Activated naive CD4-positive, alpha-beta T cell treated with anti-CD3 and anti-CD28 coated beads for 36 hours (primary cell): Measurements from ENCODE around the gene MXRA5. TPM values are rescaled to one million over a fixed set of nuclear protein-coding genes. Genes with fewer than 3 reads are reported as not detected.
"Not testable (repeated sequence)": the region's sequence is repeated elsewhere in the genome, so short reads cannot be mapped to it uniquely, and the experiment has no call there.

ENCODE experiments used
- CTCF ChIA-PET: fragments of 350-600 bp; sonication (Branson Sonifier 250); formaldehyde crosslinking; loops from one replicate; lab custom pipeline; 2021; ENCODE audit warnings: antibody characterized with exemption; lab: Charles Lee
- DNase-seq: peaks from one replicate; pipeline ENCODE4 v3.0.0-alpha.2; 2020
- H3K27ac Mint-ChIP-seq: one replicate; pipeline ENCODE4 v1.8.0; 2021; ENCODE audit warnings: mild to moderate bottlenecking, mixed read lengths
- H3K27me3 Mint-ChIP-seq: one replicate; pipeline ENCODE4 v1.8.0; 2021; ENCODE audit warnings: low read depth, mixed read lengths
- H3K36me3 Mint-ChIP-seq: one replicate; pipeline ENCODE4 v1.8.0; 2021; ENCODE audit warnings: low read depth, mixed read lengths
- H3K4me1 Mint-ChIP-seq: one replicate; pipeline ENCODE4 v1.8.0; 2021; ENCODE audit warnings: low read depth, mixed read lengths
- H3K4me3 Mint-ChIP-seq: one replicate; pipeline ENCODE4 v1.8.0; 2021; ENCODE audit warnings: mild to moderate bottlenecking, moderate library complexity, mixed read lengths
- H3K9me3 Mint-ChIP-seq: one replicate; pipeline ENCODE4 v1.8.0; 2021; ENCODE audit warnings: mixed read lengths
- intact Hi-C: fragments of 100-400 bp; cut with micrococcal nuclease; formaldehyde crosslinking; loops from one replicate; pipeline ENCODE4 v1.15.1; 2023
- total RNA-seq, 2 experiments: library from RNA; stranded (reverse); gene quantifications; one replicate each; pipeline ENCODE4 v1.2.3, GENCODE V29; 2021

MXRA5 gene, protein sequence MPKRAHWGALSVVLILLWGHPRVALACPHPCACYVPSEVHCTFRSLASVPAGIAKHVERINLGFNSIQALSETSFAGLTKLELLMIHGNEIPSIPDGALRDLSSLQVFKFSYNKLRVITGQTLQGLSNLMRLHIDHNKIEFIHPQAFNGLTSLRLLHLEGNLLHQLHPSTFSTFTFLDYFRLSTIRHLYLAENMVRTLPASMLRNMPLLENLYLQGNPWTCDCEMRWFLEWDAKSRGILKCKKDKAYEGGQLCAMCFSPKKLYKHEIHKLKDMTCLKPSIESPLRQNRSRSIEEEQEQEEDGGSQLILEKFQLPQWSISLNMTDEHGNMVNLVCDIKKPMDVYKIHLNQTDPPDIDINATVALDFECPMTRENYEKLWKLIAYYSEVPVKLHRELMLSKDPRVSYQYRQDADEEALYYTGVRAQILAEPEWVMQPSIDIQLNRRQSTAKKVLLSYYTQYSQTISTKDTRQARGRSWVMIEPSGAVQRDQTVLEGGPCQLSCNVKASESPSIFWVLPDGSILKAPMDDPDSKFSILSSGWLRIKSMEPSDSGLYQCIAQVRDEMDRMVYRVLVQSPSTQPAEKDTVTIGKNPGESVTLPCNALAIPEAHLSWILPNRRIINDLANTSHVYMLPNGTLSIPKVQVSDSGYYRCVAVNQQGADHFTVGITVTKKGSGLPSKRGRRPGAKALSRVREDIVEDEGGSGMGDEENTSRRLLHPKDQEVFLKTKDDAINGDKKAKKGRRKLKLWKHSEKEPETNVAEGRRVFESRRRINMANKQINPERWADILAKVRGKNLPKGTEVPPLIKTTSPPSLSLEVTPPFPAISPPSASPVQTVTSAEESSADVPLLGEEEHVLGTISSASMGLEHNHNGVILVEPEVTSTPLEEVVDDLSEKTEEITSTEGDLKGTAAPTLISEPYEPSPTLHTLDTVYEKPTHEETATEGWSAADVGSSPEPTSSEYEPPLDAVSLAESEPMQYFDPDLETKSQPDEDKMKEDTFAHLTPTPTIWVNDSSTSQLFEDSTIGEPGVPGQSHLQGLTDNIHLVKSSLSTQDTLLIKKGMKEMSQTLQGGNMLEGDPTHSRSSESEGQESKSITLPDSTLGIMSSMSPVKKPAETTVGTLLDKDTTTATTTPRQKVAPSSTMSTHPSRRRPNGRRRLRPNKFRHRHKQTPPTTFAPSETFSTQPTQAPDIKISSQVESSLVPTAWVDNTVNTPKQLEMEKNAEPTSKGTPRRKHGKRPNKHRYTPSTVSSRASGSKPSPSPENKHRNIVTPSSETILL (N-terminal part only)
- not detected for total RNA-seq

DNA sequence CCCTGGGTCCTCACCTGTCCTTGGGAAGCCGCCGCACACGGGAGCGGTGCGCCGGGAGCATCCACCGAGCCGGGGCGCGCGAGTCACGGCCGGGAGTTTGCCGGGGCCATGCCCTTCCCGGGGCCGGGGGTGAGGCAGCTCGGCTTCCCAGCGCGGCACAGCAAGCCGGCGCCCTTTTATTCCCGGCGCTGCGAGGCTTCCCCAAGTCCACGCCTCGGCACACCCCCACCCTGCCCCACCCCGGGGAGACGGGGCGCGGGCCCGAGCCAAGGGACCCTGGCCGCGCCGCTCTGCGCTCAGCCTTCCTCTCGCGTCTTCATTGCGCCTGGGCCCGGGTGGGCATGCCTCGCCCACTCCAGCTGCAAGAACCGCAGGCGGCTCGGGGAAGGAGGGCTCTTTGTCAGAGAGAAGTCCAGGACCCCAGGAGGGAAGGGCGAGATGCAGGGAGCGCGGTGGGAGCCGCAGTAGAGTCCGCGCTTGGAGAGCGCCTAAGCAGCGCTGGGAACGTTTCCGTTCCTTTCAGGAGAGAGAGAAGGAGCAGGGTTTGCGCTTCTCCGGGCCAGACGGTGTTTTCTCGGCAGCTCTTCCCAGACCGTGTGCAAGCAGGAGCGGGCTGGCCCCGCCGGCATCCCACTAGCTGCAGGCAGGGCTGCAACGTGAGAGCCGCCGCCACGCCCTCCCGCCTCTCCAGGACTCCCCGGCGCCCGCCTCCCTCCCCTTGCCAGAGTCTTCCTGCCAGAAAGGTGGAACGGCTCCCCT lies at the start of gene MXRA5:
MXRA5 (minus strand) TSS at position 152 of the 759 bp plus-strand sequence. CDS start 2,819 bp downstream, outside the sequence.
- no peak within 1 kb of the TSS for H3K4me3 Mint-ChIP-seq
- intact Hi-C loops, result no loop called here
- CTCF ChIA-PET, result no interaction called here
- DNase-seq, result no peak
- no peaks in the 10 kb centered on the region for H3K4me1 Mint-ChIP-seq
- no peaks in the 10 kb centered on the region for H3K9me3 Mint-ChIP-seq
- no peak within 1 kb of the TSS for H3K27ac Mint-ChIP-seq
- H3K27me3 Mint-ChIP-seq, result peaks cover 14% of the 10 kb centered on the region
- H3K36me3 Mint-ChIP-seq, result no peaks in the 10 kb centered on the region

DNA sequence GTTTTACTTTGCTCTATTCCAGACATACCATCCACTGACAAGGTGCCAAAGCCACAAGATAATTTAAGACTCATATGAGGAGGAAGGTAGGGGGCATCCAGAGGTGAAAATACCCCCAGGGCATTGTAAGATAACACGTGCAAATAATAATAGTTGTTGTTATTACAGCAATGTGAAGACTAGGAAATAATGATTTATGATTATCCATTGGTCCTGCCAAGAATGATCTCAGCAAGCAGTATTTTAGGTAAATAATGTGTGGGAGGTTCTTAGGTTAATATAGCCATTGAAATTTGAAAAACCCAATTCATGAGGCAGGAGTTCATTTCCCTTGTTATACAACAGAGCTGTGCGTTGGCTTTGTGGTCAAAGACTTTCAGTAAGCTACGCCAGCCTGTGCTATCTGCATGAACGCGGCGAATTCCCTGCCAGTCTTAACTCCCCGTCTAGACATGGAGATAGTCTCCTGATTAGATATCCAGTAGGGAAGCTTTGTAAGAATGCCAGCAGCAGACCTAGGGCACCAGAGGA lies 47.2 kb upstream of the MXRA5 start:
- Mint-ChIP-seq H3K9me3 (no peaks in the 10 kb centered on the region), H3K27me3 (no peaks in the 10 kb centered on the region), H3K27ac (no peak overlapping the region), H3K4me1 (no peaks in the 10 kb centered on the region), H3K36me3 (no peaks in the 10 kb centered on the region), H3K4me3 (no peak overlapping the region)
- no peak for DNase-seq
- CTCF ChIA-PET, result no interaction called here
- intact Hi-C loops, result no loop called here

DNA sequence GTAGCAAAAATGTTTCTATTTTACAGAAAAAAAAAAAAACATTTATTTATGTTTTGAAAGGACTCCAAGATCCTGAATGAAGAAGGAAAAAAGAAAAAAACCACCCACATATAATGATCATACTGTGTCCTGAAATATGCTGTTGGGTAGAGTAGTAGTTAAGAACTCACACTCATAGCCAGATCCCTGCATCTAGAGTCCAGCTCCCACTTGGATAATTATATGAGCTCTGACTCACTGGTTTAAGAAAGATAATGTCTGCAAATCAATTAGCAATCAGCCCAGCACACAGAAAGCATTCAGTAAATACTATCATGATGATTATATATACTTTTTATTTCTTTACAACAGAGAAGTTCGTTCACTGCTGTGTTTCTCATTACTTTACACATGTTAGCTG lies 46.7 kb upstream of the MXRA5 start:
- no peak for DNase-seq
- CTCF ChIA-PET, result no interaction called here
- Mint-ChIP-seq H3K4me3 (no peak overlapping the region), H3K4me1 (no peaks in the 10 kb centered on the region), H3K36me3 (no peaks in the 10 kb centered on the region), H3K9me3 (no peaks in the 10 kb centered on the region), H3K27me3 (no peaks in the 10 kb centered on the region), H3K27ac (no peak overlapping the region)
- intact Hi-C loops, result no loop called here

DNA sequence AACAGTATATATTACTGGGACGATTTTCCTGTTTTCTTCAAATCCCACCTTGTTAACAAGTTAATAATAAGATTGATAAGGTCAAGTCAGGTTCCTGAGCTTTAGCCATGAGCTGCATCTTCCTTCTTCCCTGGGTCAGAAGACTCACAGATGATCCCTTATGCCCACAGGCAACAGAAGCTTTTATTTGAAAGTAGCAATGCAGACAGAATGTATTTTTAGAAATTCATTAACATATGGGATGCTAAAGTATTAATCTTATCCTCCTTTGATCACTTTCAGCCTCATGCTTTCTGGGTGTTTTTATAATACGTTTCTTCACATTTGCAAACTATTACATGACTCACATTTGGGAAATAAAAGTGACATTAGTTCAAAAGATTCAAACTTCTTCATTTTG lies 42.0 kb upstream of the MXRA5 start:
- no peak overlapping the region for H3K4me3 Mint-ChIP-seq
- CTCF ChIA-PET, result no interaction called here
- H3K4me1 Mint-ChIP-seq, result no peaks in the 10 kb centered on the region
- H3K9me3 Mint-ChIP-seq, result no peaks in the 10 kb centered on the region
- no peaks in the 10 kb centered on the region for H3K27me3 Mint-ChIP-seq
- intact Hi-C loops, result no loop called here
- no peak for DNase-seq
- H3K27ac Mint-ChIP-seq, result no peak overlapping the region
- H3K36me3 Mint-ChIP-seq, result no peaks in the 10 kb centered on the region

DNA sequence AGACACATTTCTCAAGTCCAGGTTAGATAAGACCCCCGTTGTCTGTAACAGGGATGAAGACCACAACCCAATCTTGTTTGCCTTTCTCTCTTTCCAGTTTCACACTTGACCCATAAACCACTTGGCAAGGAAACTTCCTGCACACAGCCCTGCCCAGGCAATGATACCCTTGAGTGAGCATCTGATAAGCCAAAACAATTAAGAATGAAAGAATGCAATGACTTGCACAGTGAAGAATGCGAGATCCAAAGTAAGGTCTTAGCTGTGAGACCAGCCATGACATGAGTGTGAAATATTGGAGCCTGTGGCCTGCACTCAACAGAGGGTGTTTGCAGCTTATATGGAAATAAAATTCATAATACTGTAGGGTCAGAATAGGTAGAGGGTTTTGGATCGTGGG lies 37.9 kb upstream of the MXRA5 start:
- Mint-ChIP-seq H3K4me3 (no peak overlapping the region), H3K27me3 (no peaks in the 10 kb centered on the region), H3K4me1 (no peaks in the 10 kb centered on the region), H3K27ac (no peak overlapping the region), H3K9me3 (no peaks in the 10 kb centered on the region), H3K36me3 (no peaks in the 10 kb centered on the region)
- intact Hi-C loops, result no loop called here
- CTCF ChIA-PET, result no interaction called here
- DNase-seq, result no peak

DNA sequence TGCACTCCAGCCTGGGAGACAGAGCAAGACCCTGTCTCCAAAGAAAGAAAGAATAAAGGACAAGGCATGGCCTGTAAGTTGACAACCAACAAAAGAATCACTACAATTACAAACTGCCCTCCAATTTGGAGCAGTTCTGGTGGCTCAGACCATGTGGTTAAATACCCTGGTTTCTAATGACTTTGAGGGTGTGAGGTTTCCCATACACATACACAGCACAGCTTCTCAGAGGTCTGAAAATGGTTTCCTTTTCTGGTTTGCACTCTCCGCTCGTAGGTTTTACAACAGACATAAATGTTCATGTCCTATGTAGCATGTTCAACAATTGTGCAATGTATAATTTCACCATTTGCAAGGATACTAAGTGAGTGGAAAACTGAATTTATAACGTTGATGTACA lies 34.2 kb upstream of the MXRA5 start:
- Mint-ChIP-seq H3K27me3 (no peaks in the 10 kb centered on the region), H3K27ac (no peak overlapping the region)
- intact Hi-C loops, result no loop called here

DNA sequence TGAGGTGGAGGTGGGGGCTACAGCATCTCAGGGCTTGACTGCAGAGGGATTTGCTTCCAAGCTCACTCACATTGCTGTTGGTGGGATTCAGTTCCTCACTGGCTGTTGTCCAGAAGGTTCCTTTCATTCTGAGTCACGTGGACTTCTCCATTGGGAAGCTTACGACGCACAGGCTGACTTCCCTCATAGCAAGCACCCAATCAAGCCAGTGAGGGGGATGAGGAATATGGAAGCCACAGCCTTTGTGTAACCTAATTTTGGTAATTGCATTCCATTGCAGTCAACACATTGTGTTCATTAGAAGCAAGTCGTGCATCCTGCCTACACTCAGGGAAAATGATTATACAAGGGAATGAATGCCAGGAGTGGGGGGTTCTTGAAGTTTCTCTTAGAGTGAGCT lies 32.7 kb upstream of the MXRA5 start:
- intact Hi-C loops, result no loop called here
- H3K4me1 Mint-ChIP-seq, result no peaks in the 10 kb centered on the region
- CTCF ChIA-PET, result no interaction called here
- H3K27me3 Mint-ChIP-seq, result no peaks in the 10 kb centered on the region
- H3K4me3 Mint-ChIP-seq, result no peak overlapping the region
- no peaks in the 10 kb centered on the region for H3K36me3 Mint-ChIP-seq
- no peaks in the 10 kb centered on the region for H3K9me3 Mint-ChIP-seq
- H3K27ac Mint-ChIP-seq, result no peak overlapping the region
- no peak for DNase-seq

More for the DNA sequence above, 34.2 kb upstream of the MXRA5 start:
- CTCF ChIA-PET, result no interaction called here
- Mint-ChIP-seq H3K4me3 (no peak overlapping the region), H3K4me1 (no peaks in the 10 kb centered on the region), H3K9me3 (no peaks in the 10 kb centered on the region), H3K36me3 (no peaks in the 10 kb centered on the region)
- no peak for DNase-seq

DNA sequence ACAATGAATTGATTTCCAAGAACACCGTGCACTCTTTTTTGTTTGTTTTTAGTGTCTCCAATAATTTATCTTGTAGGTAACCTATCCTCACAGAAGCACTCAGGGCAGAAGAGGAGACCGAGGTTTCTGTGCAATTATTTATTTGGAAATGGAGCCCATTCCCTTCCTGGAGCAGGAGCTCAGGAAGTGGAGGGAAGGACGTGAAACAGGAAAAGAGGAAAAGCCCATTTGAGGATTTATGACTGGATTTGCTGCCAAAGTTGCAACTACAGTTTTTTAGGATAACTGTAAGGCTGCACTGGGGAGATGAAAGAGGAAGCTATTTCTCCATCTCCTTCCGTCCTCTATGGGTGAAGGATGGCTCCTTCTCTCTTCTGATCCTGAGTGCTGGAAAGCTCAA lies 31.7 kb upstream of the MXRA5 start:
- CTCF ChIA-PET, result no interaction called here
- Mint-ChIP-seq H3K4me3 (no peak overlapping the region), H3K36me3 (no peaks in the 10 kb centered on the region), H3K9me3 (no peaks in the 10 kb centered on the region), H3K27me3 (no peaks in the 10 kb centered on the region), H3K4me1 (no peaks in the 10 kb centered on the region), H3K27ac (no peak overlapping the region)
- intact Hi-C loops, result no loop called here
- DNase-seq, result no peak

DNA sequence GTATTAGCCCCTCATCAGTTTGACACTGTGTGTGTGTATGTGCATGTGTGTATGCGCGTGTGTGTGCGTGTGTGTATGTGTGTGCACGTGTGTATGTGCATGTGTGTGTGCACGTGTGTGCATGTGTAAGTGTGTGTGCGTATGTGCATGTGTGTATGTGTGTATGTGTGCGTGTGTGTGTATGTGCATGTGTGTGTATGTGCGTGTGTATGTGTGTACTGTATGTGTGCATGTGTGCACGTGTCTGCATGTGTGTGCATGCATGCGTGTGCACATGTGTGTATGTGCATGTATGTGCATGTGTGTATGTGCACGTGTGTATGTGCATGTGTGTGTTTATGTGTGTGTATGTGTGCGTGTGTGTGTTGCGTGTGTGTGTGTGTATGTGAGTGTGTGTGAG lies 31.1 kb upstream of the MXRA5 start:
- H3K9me3 Mint-ChIP-seq, result peaks cover 3% of the 10 kb centered on the region
- no peak overlapping the region for H3K4me3 Mint-ChIP-seq
- CTCF ChIA-PET, result no interaction called here
- no peaks in the 10 kb centered on the region for H3K4me1 Mint-ChIP-seq
- no peak overlapping the region for H3K27ac Mint-ChIP-seq
- intact Hi-C loops, result no loop called here
- DNase-seq, result no peak
- H3K36me3 Mint-ChIP-seq, result no peaks in the 10 kb centered on the region
- no peaks in the 10 kb centered on the region for H3K27me3 Mint-ChIP-seq

DNA sequence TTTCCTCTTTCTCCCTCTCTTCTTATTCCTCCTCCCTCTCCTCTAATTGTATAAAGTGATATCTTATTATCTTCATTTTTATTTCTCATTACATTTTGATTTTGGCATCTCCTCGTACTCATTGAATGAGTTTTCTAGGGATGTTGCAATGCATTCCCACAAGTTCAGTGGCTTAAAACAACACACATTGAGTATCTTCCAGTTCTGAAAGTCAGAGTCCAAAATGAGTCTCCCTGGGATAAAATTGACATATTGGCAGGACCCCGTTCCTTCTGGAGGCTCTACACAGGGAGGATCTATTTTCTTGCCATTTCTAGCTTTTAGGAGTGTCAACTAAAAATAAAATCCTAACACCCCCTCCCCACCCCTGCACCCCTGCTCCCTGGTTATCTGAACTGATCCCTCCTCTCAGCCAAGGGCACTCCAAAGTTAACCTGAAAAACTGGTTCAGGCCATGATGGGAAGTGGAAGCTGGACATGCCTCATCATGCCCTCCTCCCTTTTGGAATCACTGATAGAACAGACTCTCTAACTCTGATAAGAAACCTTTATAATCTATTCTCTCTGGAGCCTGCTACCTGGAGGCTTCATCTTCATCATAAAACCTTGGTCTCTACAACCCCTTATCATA lies 29.5 kb upstream of the MXRA5 start:
- H3K27me3 Mint-ChIP-seq, CTCF ChIA-PET, H3K4me3 Mint-ChIP-seq, H3K9me3 Mint-ChIP-seq, DNase-seq, H3K27ac Mint-ChIP-seq, H3K4me1 Mint-ChIP-seq, intact Hi-C loops, H3K36me3 Mint-ChIP-seq: not testable (repeated sequence)

DNA sequence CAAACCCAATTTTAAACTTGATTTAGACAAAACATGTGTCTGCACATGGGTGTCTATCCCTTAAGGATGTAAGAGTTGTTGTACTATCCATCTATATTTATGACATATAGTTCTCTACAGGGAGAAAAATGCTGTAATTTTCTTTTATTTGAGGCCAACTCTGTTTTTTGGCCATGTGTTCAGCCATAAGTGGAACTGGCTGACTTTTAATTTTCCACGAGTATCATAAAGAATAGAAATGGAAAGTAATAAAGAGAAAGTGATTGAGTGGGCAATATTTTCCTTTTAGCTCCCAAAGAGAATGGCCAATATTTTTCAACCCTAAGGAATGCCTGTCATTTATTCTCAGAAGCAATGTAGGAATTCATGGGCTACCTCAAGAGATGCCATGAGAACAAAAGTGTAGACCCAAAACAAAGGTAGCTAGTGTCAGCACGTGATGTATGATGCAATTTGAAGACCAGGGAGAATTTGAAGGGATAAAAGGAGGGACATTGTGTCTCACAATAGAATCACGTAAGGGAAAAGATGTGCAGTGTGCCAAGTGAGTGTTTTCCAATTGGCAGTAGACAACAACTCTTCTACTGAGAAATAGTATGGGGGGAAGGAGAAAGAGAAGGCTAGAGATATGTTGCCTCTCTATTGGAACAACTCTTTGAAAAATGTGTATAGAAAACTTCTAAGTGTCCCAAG lies 27.8 kb upstream of the MXRA5 start:
- H3K27me3 Mint-ChIP-seq, result no peaks in the 10 kb centered on the region
- intact Hi-C loops, result no loop called here
- no peaks in the 10 kb centered on the region for H3K4me1 Mint-ChIP-seq
- DNase-seq, result no peak
- no peak overlapping the region for H3K27ac Mint-ChIP-seq
- no peak overlapping the region for H3K4me3 Mint-ChIP-seq
- CTCF ChIA-PET, result no interaction called here
- peaks cover 3% of the 10 kb centered on the region for H3K9me3 Mint-ChIP-seq
- no peaks in the 10 kb centered on the region for H3K36me3 Mint-ChIP-seq
